Daoy (cell line): ENCODE results near the gene MLF2. TPM values are rescaled to one million over a fixed set of nuclear protein-coding genes. Genes with fewer than 3 reads are reported as not detected.

ENCODE experiments used
- DNase-seq: peaks from one replicate; pipeline ENCODE4 v3.0.0-alpha.2; 2015; ENCODE audit warnings: low read depth
- total RNA-seq: library from RNA; depleted of rRNA; stranded (reverse); fragments of >200 nt; shearing (Covaris generic); gene quantifications from 2 replicates; pipeline ENCODE4 v1.2.3, GENCODE V29; 2014; rRNA removed

MLF2 gene, protein sequence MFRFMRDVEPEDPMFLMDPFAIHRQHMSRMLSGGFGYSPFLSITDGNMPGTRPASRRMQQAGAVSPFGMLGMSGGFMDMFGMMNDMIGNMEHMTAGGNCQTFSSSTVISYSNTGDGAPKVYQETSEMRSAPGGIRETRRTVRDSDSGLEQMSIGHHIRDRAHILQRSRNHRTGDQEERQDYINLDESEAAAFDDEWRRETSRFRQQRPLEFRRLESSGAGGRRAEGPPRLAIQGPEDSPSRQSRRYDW
- 226 and 233 TPM in 2 replicates for total RNA-seq

DNA sequence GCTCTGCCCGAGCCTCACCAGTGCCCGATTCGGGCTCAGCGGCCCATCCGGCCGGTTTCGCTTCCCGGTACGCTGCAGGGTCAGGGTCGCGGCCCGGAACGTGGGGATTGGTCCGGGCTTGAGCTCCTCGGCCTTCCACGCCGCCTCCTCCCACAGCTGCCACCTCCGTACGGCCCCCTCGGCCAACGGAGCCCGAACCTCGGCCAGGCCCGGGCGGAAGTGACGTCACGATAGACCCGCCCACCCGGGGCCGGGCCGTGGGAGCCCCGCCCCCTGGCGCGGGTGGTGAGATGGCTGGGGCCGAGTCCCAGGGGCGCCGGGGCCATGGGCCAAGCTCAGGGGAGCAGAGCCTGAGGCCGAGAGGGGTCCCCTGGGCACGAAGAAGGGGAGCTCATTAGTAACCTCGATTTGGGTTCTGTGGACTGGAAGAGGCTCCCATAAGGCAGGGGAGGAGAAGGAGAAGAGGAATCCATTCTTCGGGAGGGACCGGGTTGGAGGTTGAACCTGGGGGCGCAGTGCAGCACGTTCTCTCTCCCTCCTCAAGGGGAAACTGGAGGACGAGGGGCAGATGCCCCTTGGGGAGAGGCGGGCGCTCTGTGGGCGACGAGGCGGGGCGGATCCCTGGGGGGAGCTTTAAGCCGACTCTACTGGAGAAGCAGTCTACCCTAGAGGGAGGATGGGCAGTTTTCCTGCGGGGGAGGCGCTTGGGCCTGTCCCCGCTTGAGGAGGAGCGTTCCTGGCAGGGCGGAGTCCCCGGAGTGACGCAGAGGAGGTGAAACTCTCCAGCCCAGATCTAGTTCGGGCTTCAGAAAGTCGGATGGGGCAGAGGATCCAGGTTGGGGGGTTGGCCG, at the start of gene MLF2:
Gene MLF2 (minus strand): TSS at position 221 of the 851 bp plus-strand sequence. CDS start 807 bp downstream, outside the sequence.
- DNase-seq = peak; percentile 99

DNA sequence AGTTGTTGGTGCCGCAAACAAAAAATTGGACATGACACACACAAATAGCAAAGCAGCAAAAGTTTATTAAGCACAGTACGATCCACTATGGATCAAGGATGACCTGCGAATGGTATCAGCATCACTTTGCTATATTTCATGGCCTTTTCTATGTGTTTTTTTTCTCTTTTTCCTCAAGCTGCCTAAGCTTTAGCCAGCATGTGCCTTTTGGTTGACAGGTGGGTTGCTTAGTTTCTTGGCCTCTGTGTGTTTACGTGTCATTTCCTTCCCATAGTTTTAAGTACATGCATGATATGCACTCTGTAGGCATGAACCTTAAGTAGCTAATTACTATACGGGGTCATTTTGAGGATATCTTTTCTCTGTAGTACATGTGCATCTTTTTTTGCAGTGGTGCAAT, 46.2 kb upstream of the MLF2 start:
- no peak for DNase-seq

DNA sequence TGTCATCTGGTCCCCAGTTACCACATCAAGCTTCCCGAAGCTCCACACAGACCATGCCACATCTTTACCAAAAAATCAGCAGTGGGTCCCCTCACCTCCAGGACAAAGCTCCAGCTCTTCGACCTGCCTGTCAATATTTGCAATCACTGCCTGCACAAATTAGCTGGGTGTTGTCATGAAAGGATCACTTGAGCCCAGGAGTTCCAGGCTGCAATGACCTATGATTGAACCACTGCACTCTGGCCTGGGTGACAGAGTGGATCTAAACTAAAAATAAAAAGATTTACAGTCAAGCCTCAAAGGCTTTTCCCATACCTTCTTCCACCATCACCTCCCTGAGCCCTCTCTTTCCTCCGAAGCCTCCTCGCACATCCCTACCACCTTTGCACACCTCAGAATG, 43.6 kb upstream of the MLF2 start:
- no peak for DNase-seq

DNA sequence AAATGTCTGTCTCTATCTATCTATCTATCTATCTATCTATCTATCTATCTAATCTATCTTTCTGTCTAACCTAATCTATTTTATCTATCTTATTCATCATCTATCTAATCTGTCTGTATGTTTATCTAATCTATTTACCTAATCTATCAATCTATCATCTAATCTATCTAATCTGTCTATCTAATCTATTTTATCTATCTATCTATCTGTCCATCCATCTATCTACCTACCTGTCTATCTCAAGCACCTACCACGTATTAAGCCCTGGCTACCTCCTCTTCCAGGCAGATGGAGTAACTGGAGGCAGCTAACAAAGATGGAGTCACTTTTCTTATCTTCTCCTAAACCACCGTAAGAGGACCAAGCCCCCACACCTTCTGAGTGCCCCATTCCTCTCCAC, 42.1 kb upstream of the MLF2 start:
- DNase-seq = no peak

DNA sequence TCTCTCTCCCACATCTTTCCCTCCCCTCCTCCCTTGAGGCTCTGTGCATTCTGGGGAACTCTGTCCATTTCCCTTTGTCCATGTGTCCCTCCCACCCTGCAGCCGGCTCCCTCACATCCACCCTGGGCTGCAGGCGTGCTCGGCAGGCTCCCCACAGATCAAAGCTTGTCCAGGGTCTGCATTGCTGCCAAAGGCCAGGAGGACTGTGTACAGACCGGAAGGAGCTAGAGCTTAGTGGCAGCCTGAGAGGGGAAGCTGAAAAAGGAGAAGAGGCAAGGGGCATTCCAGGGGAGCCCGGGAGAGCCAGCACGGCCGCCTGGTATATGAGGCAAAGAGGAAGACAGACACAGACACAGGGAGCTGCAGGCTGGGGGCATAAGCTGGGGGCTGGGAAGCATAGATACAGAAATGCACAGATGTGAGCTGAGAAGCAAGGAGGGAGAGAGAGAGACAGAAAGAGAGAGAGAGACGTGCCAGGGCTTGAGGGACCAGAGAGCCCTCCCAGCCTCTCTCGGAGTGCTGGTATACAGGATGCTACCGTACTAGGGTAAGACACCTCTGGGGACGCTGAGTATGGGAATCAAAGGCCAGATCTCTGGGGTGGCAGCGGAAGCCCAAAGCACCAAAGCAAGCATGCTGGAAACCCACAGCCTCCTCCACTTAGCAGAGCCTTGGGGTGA, 39.7 kb upstream of the MLF2 start:
- DNase-seq = no peak

DNA sequence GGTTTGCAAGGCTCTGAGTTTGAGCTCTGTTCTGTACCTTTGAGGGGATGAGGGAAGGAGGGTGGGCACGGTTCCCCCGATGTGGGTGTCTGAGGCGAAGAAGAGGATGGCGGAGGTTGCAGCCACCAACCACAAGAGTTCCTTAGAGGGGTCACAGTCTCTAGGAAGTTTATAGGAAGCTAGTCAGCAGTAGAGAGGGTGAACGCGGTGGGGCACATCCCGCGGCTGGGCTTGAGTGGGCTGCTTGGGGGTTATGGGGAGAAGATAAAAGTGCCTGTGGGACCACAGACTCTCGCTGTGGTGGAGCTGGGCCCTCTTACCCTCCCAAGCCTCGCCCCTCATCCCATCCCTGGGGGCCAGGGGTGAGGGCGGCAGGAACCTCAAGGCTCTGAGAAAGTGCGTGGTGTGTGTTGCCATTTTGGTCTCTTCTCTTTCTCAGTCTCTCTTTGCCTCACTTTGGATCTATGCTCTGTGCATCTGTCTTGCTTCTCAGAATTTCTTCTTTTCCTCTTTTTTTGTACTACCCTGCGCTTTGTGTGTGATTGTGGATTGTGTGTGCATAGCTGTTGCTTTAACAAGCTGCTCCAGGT, 39.1 kb upstream of the MLF2 start:
- DNase-seq = no peak

DNA sequence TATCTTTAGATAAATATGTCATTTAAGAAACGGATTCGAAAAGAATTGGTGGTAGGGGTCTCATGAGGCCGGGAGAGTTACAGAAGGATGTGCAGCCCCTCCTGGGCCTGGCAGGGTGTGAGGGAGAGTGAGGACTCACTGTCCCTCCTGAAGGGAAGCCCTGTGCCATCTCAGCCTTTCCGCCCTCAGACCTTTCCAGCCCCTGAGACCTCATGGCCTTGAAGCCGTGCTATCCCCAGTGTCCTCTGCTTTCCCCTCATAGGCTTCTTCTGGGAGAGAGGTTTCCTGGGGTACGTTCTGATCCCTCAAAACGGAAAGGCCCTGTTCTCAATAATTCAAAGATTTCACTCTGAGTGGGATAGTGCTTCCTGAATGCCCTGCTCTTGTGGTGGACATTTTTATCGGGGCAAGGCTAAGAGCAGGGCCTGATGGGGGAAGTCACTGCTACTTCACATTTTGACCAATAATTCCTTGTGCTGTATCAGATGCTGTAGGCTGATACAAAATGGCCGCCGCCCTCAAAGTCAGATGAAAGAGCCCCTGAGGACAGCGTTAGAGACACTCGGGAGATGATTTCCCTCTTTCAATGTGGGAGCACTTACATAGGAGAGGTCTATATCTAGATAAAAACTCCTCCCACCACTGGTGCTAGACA, 37.7 kb upstream of the MLF2 start:
- DNase-seq = no peak

DNA sequence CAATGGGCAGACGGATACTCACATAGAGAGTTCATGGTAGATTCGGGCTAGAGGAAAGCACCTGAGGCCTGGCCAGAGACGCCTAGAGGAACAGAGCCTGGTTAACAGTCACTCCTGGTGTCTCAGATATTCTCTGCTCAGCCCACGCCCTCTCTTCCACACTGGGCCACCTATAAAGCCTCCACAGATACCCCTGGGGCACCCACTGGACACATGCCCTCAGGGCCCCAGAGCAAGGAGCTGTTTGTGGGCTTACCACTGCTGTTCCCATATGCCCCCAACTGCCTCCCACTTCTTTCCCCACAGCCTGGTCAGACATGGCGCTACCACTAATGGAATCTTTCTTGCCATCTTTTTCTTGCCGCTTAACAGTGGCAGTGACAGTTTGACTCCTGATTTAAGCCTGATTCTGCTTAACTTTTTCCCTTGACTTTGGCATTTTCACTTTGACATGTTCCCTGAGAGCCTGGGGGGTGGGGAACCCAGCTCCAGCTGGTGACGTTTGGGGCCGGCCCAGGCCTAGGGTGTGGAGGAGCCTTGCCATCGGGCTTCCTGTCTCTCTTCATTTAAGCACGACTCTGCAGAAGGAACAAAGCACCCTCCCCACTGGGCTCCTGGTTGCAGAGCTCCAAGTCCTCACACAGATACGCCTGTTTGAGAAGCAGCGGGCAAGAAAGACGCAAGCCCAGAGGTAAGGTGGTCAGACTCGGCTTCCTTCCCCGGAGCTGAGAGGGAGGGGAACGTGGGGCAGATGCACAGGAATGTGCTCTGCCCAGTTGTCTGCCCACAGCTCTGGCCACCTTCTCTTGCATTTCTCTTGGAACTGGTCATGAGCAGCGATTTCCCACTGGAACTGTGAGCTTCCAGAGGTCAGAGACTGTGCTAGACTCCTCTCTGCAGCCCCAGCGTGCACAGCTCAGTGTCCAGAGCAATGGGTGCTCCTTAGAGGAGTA, 36.3 kb upstream of the MLF2 start, which contains the start of gene CD4:
Gene CD4 (plus strand): TSS at position 557 of the 953 bp plus-strand sequence. CDS start 10,611 bp downstream, outside the sequence.
- DNase-seq = no peak

DNA sequence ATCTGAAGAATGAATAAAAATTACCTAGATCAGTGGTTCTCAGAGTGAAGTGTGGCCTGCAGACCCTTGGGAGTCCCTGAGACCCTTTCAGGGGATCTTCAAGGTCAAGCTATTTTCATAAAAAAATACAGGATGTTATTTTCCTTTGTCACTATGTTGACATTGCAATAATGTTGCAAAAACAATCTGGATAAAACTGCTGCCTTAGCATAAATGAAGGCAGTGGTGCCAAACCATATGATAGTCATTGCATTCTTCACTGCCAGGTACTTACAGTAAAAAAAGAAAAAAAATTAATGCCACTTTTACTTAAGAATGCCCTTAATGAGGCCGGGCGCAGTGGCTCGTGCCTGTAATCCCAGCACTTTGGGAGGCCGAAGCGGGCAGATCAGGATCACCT, 34.4 kb upstream of the MLF2 start:
- DNase-seq = no peak

DNA sequence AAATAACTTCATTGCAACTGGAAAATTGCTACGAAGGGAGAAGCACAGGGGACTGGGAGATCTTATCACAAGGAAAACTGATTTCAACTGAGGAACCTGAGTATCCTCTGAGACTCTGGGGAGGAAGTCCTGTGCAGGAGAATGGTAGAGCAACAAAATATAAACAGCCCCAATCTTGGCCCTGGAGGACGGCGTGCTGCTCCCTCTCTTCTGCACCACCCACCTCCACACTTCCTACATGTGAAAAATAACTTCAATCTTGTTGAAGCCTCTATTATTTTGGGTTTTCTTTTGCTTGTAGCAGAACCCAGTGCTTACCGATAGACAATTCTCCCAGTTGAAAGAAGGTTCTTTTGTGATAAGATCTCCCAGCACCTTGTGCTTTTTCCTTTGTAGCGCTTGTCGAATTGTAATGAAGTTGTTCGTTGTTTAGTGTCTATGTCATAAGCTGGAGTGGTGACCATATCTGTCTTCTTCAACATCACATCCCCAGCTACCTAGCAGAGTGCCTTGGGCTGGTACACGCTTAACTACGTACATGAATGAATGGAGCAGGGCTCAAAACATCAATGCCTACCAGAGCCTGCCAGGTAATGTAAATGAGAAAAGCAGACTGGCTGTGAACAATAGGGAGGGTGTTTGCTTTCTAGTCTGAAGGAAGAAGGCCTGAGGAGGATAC, 33.6 kb upstream of the MLF2 start:
- DNase-seq = no peak

DNA sequence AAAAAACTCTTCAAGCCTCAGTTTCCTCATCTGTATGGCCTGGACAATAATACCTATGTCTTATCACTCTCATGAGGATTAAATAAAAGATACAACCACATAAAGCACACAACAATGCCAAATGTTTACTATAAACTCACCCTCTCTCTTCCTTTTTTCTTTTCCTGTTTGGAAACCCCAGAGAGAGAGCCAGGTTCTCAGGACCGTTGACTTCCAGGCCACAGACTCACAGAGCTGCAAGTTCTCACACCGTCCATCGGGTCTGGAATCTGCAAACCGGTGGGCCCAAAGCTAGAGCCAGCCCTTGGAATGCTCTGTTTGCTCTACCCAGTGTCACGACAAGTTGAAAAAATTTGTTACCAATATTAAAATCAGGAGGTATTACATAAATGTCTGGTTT, 31.8 kb upstream of the MLF2 start:
- DNase-seq = no peak

DNA sequence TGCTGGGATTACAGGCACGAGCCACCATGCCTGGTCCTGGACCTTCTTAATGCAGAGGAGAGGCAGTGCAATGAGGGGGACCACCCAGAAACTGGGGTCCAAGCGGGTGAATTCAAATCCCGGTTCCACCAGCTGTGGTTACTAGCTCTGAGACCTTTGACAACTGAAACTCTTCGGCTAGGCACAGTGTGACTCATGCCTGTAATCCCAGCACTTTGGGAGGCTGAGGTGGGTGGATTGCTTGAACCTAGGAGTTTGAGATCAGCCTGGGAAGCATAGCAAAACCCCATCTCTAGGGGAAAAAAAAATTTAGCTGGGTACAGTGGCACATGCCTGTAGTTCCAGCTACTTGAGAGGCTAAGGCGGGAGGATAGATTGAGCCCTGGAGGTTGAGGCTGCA, 31.4 kb upstream of the MLF2 start:
- DNase-seq = no peak

DNA sequence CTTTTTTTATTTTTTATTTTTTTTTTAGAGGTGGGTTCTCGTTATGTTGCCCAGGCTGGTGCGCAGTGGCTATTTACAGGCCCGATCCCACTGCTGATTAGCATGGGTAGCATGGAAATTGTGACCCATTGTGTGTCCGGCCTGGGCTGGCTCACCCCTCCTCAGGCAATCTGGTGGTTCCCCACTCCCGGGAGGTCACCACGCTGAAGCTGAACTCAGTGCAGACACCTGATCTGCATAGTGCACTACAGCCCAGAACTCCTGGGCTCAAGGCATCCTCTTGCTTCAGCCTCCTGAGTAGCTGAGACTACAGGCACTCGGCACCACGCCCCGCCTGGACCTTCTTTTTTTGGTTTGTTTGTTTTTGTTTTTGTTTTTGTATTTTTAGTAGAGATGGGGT, 30.9 kb upstream of the MLF2 start:
- no peak for DNase-seq

DNA sequence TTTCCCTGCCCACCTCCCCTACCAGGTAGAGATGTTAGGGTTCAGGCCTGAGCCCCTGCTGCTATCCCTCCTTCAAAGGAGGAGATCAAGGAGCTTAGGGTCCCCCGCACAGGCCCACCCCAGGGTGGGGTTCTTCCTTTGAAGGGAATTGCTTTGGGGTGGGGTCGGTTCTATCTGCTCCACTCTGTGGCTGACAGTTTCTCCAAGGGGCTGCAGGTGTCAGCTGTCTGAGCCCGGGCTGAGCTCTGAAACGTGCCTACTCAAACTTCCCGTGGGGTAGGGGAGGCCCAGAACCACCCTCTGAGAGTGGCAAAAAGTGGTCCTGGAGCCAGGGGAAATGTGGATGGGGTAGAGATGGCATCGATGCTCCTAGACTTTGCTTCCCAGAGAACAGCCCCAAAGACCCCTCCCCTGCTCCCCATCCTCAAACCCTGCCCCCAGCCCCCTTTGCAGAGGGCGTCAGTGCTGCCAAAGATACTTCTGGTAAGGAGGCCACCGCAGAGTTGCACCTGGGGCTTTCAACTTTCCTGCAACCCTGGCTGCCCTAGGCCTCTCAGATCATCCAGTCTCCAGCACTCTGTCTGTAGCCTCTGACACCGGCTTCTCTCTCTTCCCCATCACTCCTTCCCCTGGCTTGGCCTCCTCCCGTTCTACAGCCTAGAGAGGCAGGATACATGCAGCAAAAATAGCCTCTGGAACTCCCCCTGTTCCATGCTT, 30.1 kb upstream of the MLF2 start:
- no peak for DNase-seq

DNA sequence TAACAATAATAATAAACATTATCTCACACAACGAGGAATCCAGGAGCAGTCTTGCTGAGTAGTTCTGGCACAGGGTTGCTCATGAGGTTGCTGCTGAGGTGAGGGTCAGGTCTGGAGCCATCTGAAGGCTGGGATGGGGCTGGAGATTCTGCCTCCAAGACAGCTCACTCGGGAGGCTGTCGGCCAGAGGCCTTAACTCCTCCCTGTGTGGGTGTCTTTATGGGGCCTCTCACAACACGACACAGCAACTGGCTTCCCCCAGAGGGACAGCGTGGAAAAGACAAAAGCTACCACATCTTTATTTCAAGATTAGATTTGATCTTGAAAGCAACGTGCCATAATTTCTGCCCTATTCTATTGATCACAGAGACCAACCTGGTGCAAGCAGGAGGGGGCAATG, 29.2 kb upstream of the MLF2 start:
- DNase-seq = no peak

DNA sequence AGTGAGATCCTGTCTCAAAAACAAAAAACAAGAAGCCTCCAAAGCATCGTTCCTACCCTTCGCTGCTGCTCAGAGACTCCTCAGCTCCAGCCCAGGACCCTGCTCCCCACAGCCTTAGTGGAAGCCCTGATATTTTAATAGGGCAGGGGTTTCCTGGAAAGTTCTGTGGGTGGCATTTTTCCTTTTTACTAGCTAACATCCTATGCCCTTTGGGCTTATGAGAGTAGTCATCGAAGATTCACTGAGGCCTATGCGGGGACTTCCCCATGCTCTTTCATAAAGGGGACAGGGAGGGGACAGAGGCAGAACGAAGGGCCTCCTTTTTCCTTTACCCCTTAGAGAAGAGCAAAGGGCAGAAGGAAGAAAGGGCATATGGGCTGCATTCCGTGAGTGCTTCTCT, 27.6 kb upstream of the MLF2 start:
- no peak for DNase-seq

DNA sequence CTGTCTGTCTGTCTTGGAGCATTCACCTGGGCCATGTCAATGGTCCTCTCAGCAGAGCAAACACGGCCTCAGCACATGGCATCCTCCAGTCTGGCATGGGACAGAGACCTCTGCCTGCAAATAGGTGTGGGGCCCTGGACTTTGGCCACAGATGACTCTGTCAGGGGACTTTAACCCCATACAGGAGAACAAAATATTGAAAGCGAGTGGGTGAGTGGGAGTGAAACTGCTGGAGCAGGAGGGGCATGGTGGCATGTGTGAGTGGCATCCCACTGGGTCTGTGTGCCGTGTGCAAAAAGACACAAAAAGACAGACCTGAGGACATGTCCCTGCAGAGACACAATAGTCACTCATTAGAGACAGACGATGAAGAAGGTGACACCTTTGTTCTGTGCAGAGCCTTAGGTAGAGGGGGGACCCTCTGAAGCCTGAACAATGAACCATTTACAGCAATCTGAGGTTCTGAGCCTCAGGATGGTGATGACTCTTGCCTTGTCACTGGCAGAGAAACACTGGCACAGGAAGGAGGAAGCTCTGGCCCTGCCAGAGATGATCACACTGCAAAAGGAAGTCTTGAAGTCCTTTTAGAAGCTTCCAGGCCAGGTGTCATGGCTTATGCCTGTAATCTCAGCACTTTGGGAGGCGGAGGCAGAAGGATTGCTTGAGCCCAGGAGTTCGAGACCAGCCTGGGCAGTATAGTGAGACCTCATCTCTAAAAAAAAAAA, 26.9 kb upstream of the MLF2 start:
- no peak for DNase-seq
